MCF 10A (cell line): ENCODE results near the gene UQCRQ. TPM values are rescaled to one million over a fixed set of nuclear protein-coding genes. Genes with fewer than 3 reads are reported as not detected.

Experiments used
- BruUV-seq: library from RNA; stranded (reverse); fragments of 400-500 nt; replicated peaks from 2 replicates; lab custom pipeline; 2021; lab: Mats Ljungman, UMichigan
- CTCF ChIA-PET: fragments of 300-600 bp; sonication (Branson Sonifier 250); formaldehyde crosslinking; extraction: SDS; loops from one replicate; lab custom pipeline; 2021; ENCODE audit warnings: antibody characterized with exemption, inconsistent platforms; lab: Yijun Ruan, JAX
- POLR2A ChIA-PET: fragments of 300-600, 350-650 bp; sonication (Branson Sonifier 250); formaldehyde crosslinking; extraction: SDS; loops from one replicate; lab custom pipeline; 2020; ENCODE audit warnings: antibody characterized with exemption, inconsistent platforms; lab: Yijun Ruan, JAX
- DNase-seq: peaks from one replicate; pipeline ENCODE4 v3.0.0-alpha.2; 2018; ENCODE audit not compliant: unreplicated experiment
- H3K27ac Mint-ChIP-seq: one replicate; pipeline ENCODE4 v1.8.0; 2022; ENCODE audit warnings: mild to moderate bottlenecking, low read depth, mixed read lengths; ENCODE audit not compliant: unreplicated experiment
- H3K27me3 Mint-ChIP-seq: one replicate; pipeline ENCODE4 v1.8.0; 2022; ENCODE audit warnings: mixed read lengths; ENCODE audit not compliant: insufficient read depth, unreplicated experiment
- H3K36me3 Mint-ChIP-seq: one replicate; pipeline ENCODE4 v1.8.0; 2022; ENCODE audit warnings: mild to moderate bottlenecking, moderate library complexity, mixed read lengths; ENCODE audit not compliant: insufficient read depth, unreplicated experiment
- H3K4me1 Mint-ChIP-seq: one replicate; pipeline ENCODE4 v1.8.0; 2022; ENCODE audit warnings: mixed read lengths; ENCODE audit not compliant: insufficient read depth, unreplicated experiment
- H3K4me3 Mint-ChIP-seq: one replicate; pipeline ENCODE4 v1.8.0; 2022; ENCODE audit warnings: mild to moderate bottlenecking, moderate library complexity, mixed read lengths; ENCODE audit not compliant: unreplicated experiment
- H3K9me3 Mint-ChIP-seq: one replicate; pipeline ENCODE4 v1.8.0; 2022; ENCODE audit warnings: mixed read lengths; ENCODE audit not compliant: unreplicated experiment
- intact Hi-C: fragments of 100-400 bp; cut with micrococcal nuclease; formaldehyde crosslinking; loops from 2 replicates; pipeline ENCODE4 v1.14.1; 2022
- total RNA-seq: library from RNA; stranded (reverse); gene quantifications from 2 replicates; pipeline ENCODE4 v1.2.3, GENCODE V29; 2022
- TF ChIP-seq, protein P1 (sequence below): fragments of 200-600 bp; IDR thresholded peaks from one replicate; pipeline ENCODE4 v1.8.0; 2022; ENCODE audit warnings: antibody characterized with exemption, mild to moderate bottlenecking; ENCODE audit not compliant: unreplicated experiment

Gene UQCRQ
- total RNA-seq, 1 experiment from 2014 or later, result 974 TPM

DNA sequence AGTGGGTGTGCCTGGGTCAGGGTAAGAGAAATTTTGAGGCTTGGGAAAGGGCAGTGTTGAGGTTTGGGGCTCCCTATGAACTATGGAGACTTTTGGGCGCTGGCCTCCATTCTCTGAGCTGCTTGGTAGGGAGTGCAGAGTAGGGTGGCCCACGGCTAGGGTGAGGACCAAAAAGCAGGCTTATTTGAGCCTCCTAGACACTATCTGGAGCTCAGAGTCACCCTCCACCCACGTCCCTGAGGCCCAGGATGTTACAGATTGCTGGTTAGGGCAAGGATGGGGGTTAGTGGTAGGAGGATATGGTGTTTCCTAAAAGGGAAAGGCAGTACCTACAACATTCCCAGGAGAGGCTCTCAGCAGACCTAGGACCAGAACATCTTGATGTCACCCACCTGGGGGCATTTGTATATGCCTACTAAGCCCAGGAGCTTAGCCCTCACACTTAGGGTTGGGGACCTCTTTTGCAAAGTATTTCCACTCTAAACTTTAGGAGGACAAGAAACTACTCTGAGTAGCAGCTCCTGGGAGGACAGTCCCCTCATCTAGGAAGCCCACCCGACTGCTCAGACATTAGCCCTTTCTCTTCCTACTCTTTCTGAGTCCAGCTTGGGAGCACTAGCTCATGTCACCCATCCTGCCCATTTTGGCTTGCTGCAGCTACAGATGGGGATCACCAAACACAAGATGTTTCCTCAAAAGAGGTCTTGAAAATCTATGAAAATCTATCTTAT lies 38.3 kb upstream of the UQCRQ start:
- peak overlapping the region; percentile 90 for H3K4me3 Mint-ChIP-seq
- CTCF ChIA-PET, result interaction anchor here (0.6 to 10.4 kb wide), 15 partner anchors 9 to 301 kb away, joined by 3 to 211 read pairs (median 12); partner anchors contain the start of genes GDF9, LEAP2 and UQCRQ
- no peak for DNase-seq
- no peaks in the 10 kb centered on the region for H3K9me3 Mint-ChIP-seq
- TF ChIP-seq, protein P1, sequence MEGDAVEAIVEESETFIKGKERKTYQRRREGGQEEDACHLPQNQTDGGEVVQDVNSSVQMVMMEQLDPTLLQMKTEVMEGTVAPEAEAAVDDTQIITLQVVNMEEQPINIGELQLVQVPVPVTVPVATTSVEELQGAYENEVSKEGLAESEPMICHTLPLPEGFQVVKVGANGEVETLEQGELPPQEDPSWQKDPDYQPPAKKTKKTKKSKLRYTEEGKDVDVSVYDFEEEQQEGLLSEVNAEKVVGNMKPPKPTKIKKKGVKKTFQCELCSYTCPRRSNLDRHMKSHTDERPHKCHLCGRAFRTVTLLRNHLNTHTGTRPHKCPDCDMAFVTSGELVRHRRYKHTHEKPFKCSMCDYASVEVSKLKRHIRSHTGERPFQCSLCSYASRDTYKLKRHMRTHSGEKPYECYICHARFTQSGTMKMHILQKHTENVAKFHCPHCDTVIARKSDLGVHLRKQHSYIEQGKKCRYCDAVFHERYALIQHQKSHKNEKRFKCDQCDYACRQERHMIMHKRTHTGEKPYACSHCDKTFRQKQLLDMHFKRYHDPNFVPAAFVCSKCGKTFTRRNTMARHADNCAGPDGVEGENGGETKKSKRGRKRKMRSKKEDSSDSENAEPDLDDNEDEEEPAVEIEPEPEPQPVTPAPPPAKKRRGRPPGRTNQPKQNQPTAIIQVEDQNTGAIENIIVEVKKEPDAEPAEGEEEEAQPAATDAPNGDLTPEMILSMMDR, result no peak
- intact Hi-C loops, result no loop called here
- no peaks in the 10 kb centered on the region for H3K27me3 Mint-ChIP-seq
- H3K4me1 Mint-ChIP-seq, result peaks cover 21% of the 10 kb centered on the region
- BruUV-seq, result TSS peak; percentile 26
- peaks cover 34% of the 10 kb centered on the region for H3K36me3 Mint-ChIP-seq
- POLR2A ChIA-PET, result interaction anchor here (0.6 to 10.9 kb wide), 7 partner anchors 9 to 1538 kb away, joined by 3 to 176 read pairs (median 6); partner anchors contain the start of genes GDF9, HSPA4, KIF3A and LEAP2
- no peak overlapping the region for H3K27ac Mint-ChIP-seq

DNA sequence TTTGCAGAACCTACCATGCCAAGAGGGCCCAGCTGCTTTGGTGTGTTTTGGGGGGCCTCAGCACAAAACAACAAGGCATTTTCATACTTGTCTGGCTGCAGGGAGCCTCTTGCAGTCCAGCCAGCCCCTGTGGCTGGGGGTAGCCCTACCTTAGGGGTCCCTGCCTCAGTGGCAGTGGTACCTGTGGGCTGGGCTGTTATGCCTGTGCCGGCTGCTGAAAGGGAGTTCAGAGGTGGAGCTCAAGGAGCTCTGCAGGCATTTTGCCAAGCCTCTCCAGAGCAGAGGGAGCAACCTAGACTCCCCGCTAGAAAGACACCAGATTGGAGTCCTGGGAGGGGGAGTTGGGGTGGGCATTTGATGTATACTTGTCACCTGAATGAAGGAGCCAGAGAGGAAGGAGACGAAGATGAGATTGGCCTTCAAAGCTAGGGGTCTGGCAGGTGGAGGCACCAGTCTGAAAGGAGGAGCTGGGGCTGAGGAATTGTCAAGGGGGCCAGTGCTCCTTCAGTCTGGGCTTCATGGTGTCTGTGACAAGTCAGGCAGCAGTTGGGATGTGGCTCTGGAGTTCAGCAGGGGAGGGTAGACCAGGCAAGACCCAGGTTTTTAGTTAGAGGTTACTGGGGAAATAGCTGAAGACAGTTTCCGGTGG lies 37.5 kb upstream of the UQCRQ start:
- H3K4me1 Mint-ChIP-seq, result peaks cover 21% of the 10 kb centered on the region
- BruUV-seq, result no TSS peak
- intact Hi-C loops, result no loop called here
- peak overlapping the region; percentile 90 for H3K27ac Mint-ChIP-seq
- H3K27me3 Mint-ChIP-seq, result no peaks in the 10 kb centered on the region
- DNase-seq, result no peak
- ChIA-PET POLR2A (interaction anchor here (0.8 to 10.9 kb wide), 10 partner anchors 10 to 223 kb away, joined by 3 to 176 read pairs (median 6); partner anchors contain the start of genes GDF9, HSPA4, KIF3A and LEAP2), CTCF (interaction anchor here (0.6 to 10.4 kb wide), 31 partner anchors 9 to 382 kb away, joined by 3 to 211 read pairs (median 5); partner anchors contain the start of genes GDF9, LEAP2 and UQCRQ)
- H3K4me3 Mint-ChIP-seq, result peak overlapping the region; percentile 90
- TF ChIP-seq, protein P1, result no peak
- H3K9me3 Mint-ChIP-seq, result no peaks in the 10 kb centered on the region
- H3K36me3 Mint-ChIP-seq, result peaks cover 30% of the 10 kb centered on the region

DNA sequence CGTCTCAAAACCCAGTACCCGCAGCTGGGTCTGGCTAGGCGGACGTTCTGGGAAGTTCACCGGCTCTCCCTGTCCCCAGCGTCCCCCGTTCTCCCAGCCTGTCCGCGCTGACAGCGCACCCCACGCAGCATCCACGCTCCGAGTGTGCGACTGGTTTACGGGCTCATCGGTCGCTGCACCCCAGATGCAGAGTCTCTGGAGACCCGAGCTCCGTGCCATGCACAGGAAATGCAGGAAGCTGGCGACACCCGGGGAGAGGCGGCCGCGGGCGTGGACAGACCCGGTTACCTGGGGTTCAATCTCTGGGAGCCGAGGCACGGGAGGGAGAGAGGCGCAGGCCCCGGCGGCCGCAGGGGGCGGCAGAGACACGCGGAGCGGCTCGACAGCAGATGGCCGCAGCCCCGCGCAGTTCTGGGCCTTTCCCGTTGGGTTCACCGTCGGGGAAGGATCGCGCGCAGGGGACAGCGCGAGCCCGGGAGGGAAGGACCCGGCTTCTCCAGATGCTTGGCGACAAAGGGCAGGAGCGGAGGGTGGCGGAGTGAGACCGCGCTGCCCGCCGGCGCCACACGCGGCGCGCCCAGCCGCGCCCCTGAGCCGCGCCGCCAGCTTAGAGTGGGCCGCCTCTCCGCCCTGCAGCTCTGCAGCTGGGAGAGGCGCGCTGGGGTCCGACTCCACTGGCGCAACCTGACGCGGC lies 36.6 kb upstream of the UQCRQ start:
- Mint-ChIP-seq H3K4me3 (peak overlapping the region; percentile 90), H3K9me3 (no peaks in the 10 kb centered on the region), H3K27ac (peak overlapping the region; percentile 90), H3K36me3 (peaks cover 21% of the 10 kb centered on the region), H3K4me1 (peaks cover 21% of the 10 kb centered on the region), H3K27me3 (no peaks in the 10 kb centered on the region)
- no TSS peak for BruUV-seq
- TF ChIP-seq, protein P1, result peak; percentile 98
- POLR2A ChIA-PET, result interaction anchor here (0.6 to 10.9 kb wide), 12 partner anchors 10 to 273 kb away, joined by 3 to 176 read pairs (median 6); partner anchors contain the start of genes GDF9, KIF3A, LEAP2 and RAD50
- intact Hi-C loops, result loop anchor here (1.0 kb wide), 3 partner anchors 11 to 53 kb away; partner anchors contain the start of genes GDF9 and UQCRQ
- CTCF ChIA-PET, result interaction anchor here (0.5 to 10.4 kb wide), 35 partner anchors 9 to 1542 kb away, joined by 3 to 211 read pairs (median 4); partner anchors contain the start of genes GDF9, LEAP2 and UQCRQ
- peak; percentile 87 for DNase-seq
